G401.6 (cell line): Measurements from ENCODE around the gene CALHM6.

ENCODE experiments used
- FAIRE-seq: peaks from 2 replicates; lab custom pipeline; 2012; peaks lifted over from hg19 to GRCh38; lab: Jason Lieb, UNC

The CALHM6 gene

DNA sequence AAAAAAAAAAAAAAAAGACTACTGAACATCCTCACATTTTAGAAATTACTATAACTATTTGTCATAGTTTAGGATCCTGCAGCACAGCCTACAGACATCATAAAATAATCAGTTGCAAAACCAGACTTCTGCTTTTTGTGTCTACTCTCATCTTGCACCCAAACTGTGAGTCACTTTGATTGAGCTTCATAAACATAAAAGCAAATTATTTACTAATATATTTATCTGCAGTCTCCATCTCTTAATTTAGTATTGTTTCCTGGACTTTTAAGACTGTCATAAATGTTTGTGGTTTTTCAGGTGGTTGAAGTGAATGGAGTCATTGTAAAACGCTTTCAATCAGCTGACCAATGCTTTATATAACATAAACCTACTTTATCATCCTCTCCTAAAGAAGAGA, 14.8 kb upstream of the CALHM6 start:
- no peak for FAIRE-seq

DNA sequence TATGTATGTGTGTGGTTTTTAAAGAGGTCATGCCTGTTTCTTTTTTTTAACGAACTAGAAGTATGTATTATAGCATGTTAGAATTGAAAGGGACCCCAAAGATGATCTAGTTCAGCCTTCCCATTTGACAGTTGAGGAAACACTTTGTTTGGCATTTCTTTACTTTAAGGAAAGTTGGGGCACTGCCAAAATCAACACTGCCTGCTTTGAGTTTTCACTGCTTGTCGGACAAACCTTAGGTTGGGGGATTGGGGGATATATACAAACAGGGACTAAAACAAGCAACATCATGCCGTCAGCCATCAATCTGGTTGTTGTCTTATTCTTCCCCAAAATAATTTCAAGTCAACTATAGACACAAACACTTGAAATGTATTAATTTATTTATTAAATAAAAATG, 14.1 kb upstream of the CALHM6 start:
- no peak for FAIRE-seq

DNA sequence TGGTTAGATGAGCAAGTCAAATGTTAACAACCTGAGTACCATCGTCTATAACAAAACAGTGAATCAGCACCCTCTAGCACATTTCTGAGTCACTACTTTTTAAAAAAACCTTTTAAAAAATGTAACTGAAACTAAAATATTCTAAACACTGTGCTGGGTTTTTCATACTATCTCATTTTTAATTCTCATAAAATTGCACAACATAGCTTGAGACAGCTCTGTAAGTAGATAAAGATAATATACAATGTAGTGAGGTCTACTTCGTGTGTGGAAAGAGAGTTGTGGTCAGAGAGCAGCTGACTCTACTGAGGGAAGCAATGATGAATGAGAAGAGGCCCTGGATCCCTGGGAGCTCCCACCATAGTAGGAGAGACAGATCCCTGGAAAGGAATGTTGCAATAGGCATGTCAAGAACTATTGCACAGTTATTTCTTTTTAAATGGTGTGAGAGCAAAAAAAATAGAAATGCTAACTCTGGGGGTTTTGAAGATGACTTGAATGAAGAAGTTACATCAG, 13.6 kb upstream of the CALHM6 start:
- no peak for FAIRE-seq

DNA sequence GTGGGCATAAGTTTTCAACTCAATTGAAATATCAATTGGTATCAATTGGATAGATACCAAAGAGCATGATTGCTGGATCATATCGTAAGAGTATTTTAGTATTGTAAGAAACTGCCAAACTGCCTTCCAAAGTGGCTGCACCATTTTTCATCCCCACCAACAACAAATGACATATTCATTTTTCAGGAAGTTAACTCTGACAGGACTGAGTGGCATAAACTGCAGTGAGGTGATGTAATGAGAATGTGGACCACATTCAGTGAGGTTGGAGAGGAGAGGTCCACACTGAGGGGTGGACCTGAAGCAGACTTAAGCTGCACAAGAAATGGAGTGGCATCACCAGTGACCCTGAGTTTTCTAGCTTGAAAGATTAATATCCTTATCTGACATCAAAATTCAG, 11.6 kb upstream of the CALHM6 start:
- FAIRE-seq = no peak

DNA sequence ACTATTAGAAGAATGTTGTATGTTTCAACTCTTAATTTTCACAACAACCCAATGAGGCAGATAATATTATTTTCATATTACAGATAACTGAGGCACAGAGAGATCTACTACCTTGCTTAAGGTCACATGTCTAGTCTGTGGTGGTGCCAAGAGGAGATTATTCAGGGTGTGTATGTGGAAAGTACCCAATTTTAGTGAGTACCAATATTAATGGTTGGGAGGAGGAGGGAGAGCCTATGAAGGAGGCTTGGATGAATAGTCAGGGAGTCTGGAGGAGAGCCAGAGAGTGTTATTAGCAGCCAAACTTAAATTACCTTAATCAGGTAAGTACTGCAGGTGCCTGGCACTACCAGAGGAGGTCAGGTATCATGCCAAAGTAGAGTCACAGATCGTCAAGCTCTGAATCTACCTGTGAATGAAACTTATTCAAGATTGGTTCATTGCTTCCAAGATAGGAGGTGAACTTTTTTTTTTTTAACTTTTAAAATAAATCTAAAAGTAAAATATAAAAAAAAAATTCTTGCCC, 10.9 kb upstream of the CALHM6 start:
- no peak for FAIRE-seq

DNA sequence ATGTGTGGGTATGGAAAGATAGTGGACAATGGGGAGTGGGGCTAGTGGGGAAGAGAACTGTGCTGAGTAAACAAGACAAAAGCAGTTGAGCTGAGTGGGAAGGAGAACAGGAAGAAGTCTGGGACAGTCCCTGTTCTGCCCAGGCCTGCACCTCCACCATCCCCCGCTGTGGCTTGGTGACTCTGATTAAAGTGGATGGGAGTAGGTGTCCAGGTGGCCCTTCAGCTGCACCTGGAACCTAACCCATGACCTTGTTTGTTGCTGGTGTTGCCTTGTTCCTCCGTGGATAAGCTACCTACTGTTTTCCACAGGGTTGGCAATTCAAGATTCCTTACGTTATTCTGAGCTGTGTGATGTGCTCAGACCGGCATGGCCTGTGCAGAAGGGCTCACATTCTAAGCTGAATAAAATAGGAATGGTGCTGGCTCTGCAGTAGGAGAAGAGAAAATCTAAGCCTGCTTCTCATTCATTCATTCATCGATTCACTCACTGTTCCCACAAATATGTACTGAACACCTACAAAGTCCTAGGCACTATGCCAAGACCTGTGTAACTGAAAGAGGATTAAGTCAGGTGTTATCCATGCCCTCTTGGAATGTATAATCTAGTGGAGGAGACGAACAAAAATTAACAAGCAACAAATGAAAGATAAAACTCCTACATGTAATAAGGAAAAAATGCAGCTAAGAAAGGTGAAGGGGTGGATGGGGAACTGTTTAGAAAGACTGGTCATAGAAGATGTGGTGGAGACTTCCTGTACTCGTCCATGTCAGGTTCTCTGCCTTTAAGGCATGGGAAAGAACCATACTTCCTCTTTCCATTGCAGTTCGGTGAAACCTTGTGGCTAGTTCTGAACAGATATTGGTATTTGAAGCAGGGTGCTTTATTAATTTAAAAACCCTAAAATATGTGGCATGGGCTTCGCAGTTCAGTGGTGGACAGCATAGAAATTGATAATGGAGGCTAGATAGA, 10.1 kb upstream of the CALHM6 start:
- FAIRE-seq = no peak

DNA sequence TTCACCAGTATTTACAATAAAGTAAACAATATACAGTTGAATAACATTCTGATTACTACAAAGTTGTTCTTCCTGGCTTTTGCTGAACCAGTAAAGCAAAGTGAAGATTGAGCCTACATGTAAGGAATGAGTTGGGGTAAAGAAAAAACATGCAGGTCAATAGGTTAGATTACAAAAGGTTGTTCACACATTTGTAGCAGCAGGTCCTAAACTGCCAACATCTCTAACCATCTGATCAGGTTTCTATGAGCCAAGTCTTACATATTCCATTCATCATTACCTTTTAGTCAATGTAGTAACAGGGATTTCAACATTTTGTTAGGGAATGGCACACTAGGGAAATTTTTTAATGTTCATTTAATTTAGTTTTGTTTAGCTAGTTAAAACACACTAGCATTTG, 9.3 kb upstream of the CALHM6 start:
- FAIRE-seq = no peak

DNA sequence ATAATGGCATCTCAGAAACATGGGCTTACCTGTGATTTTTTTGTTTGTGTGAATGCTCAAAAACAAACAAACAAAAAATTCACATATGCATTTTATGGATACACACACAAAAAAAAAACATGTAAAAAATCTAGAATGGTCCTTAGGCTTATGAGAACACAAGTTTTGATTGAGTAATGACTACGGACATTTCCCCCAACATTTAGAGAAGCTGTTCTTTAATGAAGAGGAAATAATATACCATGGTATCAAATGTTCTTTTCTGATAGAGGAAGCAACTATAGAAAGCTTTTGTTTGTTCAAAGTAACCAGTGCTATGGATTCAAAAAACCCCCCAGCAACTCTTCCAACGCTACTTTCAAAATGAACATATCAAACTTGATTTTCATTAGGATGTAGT, 8.6 kb upstream of the CALHM6 start:
- FAIRE-seq = no peak

DNA sequence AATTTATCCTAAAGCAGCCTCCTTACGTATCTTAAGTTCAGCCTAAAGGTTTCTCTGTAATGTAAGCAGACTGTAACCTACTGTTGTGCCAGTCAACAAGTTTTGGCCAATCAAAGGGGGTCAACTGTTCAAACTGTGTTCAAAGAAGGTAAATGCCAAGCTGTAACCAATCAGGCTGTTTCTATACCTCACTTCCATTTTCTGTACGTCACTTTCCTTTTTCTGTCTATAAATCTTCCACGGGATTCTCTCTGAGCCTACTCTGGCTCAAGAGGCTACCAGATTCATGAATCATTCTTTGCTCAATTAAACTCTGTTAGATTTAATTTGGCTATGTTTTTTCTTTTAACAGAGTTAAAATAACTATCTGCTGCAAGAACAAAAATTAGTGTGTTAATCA, 5.1 kb upstream of the CALHM6 start:
- FAIRE-seq = no peak

DNA sequence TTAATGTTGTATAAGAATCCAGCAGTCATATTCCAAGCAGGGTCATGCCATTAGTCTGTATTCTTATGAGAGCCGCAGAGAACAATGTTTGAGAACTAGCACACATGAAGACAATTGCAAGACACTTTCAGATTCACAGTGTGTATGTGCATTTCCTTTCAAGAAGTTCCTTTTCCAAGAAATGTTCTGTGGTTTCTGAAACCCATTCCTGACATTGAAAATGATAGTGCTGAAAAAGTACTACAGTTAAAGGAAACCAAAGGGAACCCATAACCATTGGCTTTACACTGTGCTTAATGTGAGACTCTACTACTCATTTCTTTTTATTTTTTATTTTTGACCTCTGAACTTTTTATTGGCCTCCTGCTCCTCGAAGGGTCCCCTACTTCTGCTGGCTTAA, 4.2 kb upstream of the CALHM6 start:
- FAIRE-seq = no peak

DNA sequence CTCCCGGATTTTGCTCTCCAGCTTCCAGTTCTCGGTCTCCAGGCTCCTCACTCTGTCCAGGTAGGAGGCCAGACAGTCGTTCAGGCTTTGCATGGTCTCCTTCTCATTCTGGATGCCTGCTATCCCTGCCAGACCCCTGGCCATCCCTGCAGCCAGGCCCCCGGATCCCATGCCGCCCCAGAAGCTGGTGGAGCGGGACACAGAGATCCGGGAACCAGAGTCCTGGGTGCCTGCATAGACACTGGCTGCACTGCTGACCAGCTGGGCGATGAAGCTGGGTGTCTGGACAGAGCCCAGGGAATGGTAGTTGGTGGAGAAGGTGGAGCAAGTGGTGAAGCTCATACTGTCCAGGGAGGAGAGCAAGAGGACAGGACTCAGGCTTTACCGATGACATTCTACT, 2.9 kb upstream of the CALHM6 start:
- FAIRE-seq = no peak

DNA sequence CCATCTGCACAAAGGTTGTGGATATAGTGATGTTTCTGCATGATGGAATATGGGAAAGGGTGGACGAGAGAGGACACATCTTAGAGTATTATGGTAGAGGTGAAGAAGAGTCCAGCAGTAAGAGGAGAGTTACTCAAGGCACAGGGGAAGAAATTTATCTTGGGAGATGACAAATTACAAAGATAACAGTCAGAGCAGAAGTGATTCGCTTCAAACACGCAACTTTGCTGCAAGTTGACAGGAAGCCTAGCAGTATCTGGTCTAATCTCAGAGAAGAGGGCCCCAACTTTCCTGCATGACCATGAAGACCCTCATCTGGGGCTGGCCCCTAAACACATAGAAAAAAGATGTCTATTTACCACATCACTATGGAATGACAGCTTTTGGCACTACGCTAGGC, 1.2 kb upstream of the CALHM6 start:
- FAIRE-seq = no peak

DNA sequence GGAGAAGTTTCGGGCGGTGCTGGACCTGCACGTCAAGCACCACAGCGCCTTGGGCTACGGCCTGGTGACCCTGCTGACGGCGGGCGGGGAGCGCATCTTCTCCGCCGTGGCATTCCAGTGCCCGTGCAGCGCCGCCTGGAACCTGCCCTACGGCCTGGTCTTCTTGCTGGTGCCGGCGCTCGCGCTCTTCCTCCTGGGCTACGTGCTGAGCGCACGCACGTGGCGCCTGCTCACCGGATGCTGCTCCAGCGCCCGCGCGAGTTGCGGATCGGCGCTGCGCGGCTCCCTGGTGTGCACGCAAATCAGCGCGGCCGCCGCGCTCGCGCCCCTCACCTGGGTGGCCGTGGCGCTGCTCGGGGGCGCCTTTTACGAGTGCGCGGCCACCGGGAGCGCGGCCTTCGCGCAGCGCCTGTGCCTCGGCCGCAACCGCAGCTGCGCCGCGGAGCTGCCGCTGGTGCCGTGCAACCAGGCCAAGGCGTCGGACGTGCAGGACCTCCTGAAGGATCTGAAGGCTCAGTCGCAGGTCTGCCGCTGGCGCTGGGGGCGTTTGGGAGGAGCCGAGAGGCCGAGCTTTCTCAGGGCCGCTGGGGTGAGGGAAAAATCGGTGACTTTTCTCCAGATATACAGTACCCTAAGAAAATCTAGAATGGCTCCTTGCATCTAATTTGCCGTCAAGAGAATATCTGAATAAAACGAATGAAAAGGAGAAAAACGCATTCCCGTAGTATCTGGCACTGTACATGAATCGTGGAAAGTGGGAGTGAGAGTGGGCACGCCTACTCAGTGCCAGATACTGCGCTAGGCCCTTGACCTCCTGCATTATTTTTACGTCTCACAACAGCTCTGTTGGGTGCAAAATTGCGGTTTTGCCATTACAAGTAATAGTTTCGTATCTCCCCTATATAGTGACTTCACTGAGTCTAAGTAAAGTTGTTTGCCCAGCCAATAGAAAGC, 1.0 kb downstream of the CALHM6 start:
- FAIRE-seq = no peak

DNA sequence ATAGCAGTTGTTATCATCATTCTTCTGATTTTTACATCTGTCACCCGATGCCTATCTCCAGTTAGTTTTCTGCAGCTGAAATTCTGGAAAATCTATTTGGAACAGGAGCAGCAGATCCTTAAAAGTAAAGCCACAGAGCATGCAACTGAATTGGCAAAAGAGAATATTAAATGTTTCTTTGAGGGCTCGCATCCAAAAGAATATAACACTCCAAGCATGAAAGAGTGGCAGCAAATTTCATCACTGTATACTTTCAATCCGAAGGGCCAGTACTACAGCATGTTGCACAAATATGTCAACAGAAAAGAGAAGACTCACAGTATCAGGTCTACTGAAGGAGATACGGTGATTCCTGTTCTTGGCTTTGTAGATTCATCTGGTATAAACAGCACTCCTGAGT, 2.1 kb downstream of the CALHM6 start:
- no peak for FAIRE-seq

DNA sequence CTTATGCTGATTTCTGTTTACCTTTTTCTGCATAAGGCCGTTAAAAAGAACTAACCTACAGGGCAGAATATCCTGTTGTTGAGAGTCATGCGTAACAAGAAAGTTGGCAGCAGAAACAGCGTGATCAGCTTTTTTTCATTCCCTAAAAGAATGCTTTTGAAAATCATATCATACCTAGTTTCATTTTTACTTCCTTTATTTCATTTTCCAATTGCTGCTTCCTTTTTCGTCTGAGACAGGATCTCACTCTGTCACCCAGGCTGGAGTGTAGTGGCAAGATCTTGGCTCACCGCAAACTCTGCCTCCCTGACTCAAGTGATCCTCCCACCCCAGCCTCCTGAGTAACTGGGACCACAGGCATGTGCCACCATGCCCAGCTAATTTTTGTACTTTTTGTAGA, 4.1 kb downstream of the CALHM6 start:
- FAIRE-seq = no peak

DNA sequence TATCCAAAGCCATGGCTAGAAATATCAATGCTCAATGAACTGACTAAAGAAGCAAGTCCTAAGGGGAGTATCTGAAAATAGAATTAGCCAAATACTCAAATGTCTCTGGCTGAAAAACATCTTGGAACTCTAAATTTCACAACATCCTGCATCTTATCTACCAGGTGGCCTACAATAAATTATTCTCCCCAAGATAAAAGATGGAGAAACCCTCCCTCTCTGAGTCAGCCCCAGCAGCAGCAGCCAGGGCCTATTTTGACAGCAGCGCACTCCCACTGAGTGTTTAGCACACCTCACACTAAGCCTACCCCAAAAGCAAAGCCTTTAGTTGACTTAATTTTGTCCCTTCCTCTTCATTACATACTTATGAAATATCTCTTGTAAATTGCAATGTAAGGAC, 5.9 kb downstream of the CALHM6 start:
- no peak for FAIRE-seq

DNA sequence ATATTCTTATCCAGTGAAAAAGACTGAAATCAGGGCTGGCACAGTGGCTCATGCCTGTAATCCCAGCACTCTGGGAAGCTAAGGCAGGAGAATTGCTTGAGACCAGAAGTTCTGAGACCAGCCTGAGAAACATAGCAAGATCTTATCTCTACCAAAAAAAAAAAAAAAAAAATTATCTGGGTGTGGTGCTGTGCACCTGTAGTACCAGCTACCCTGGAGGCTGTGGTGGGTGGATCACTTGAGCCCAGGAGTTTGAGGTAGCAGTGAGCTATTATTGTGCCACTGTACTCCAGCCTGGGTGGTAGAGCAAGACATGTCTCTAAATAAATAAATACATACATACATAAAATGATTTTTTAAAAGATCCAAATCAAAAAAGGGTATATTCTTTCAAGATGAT, 6.3 kb downstream of the CALHM6 start:
- no peak for FAIRE-seq

DNA sequence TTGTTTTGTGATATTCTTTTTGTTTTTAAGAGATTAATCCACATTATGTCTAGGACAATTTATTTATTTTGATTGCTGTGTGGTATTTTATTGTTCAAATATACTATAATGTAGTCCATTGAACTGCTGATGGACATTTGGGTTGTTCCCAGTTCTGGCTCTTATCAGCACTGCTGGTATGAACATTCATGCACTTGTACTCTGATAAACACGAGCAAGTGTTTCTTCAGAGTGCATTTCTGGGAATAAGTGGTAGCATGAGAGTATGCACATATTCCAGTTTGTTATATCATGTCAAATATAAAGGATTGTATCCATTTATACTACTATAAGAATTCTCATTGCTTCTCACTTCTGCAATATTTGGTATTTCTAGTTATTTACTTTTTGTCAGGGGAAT, 7.1 kb downstream of the CALHM6 start:
- no peak for FAIRE-seq

DNA sequence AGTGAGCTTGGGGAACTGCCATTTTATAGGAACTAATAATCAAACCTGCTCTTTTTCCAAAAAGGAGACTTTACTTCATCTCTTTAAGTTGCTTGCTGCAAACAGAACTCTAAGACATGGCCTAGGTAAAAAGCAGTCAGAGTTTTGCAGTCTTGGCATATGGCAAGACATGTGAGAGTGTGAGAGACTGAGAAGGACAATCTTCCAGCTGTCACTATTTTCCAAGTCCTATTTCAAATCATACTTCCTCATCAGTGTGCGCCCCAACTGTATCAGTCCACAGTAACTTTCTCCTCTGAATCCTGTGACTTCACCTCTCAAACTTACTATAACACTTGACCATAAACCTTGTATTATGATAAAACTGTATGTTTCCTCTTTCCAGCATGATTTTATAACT, 10.4 kb downstream of the CALHM6 start:
- no peak for FAIRE-seq

DNA sequence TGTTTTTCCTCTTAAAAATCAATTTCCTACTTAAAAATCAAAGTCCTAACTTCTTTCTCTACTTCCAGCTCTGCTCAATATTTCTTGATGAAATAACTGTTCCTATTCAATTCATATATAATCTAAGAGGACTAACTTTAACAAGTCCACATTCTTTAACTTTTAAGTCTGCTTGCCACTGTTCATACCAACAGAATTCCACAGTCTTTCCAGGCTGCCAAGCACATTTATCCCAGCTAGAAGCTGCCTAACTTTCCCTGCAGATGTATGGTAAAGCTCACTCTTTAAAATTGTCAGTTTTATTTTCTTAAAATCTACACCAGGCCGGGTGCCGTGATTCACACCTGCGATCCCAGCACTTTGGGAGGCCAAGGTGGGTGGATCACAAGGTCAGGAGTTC, 11.5 kb downstream of the CALHM6 start:
- FAIRE-seq = no peak

DNA sequence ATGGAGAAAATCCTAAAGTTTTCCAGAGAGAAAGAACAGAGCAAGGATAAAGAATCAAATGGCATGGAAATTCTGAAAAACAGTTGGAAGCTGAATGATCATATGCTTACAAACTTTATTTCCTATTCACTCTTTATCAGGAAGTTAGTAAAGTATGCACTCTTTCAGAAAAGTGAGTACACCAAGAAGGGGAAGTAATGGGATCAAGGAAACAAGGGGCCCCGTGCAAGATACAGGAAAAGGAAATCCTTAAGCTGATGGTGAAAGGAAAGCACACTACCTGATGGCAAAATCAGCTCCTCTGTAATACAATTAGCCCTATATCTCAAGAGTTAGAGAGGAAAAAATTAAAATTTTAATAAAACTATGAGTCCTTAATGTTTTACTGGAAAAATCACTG, 14.0 kb downstream of the CALHM6 start:
- FAIRE-seq = no peak

DNA sequence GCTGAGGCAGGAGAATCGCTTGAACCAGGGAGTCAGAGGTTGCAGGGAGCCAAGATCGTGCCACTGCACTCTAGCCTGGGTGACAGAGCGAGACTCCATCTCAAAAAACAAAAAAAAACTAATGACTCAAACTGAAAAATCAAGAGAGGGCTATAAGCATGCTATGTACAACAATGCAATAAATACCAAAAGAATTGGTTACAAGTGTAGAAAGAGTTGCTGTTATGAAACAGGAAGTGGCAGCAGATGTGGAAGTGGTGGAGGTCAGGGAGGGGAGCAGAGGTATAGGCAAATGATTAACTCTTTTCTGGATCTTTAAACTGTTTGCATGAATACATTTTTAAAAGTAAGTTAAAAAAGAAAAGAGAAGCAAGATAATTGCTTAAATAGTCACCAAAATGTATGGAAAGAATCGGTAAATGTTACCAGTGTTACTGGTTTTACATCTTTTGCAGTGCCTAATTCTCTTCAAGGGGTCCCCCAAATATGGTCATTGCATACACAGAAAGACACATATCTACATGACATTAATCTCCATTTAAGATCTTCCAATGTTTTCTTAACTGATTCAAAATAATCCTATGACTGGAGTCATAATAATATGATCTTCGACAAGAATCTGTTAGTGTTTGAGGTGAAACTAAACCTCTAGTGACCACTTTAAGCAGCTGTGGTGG, 15.0 kb downstream of the CALHM6 start:
- FAIRE-seq = no peak
